NCI-H2227 (cell line): ENCODE data around the gene RAPGEF6.
"Not testable (repeated sequence)": the region's sequence is repeated elsewhere in the genome, so short reads cannot be mapped to it uniquely, and the experiment has no call there.

Experiments
- DNase-seq: peaks from one replicate; lab custom pipeline; 2025; ENCODE audit not compliant: unreplicated experiment; lab: John Stamatoyannopoulos, UW

Gene RAPGEF6

GRCh38 chr5:131396015-131396414 lies 239.0 kb downstream of the RAPGEF6 start:
- DNase-seq = no peak

DNA sequence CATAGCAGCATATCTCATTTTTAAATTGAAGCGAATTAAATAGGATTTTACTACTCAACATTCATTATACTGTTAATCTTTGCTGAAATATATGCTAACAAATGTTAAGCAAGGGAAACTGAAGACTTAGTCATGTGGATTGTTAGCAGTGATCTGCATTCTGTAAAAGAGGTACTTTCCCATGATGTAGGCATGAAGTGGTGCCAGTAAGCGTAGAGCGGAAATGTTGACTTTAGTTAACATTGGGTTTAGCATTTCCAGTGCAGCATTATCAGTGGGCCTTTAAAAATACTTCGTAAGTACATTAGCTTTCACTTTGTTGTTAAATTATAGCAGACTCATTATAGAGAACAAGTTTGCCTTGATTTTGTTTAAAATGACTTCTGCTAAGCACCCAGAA lies 240.9 kb downstream of the RAPGEF6 start:
- DNase-seq = no peak

DNA sequence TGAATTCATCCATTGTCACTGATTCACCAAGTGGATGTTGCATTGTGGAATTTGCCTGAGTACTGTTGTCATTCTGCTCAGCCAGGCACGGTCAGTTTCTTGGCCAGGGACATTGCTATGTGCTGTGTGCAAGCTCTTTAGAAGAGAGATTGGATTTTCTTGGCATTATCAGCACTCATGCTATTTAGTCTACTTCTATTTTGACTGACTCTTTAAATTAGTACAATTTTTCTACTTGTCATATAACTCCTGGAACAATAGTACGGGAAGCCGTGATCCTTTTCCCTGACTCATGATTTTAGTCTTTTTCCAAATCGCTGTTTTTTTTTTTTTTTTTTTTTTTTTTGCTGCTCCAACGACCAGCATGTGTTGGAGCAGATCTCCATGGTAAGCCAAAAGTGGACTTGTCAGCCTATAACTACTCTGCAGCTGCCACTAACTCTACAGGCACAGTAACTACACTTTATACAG lies 241.5 kb downstream of the RAPGEF6 start:
- no peak for DNase-seq

DNA sequence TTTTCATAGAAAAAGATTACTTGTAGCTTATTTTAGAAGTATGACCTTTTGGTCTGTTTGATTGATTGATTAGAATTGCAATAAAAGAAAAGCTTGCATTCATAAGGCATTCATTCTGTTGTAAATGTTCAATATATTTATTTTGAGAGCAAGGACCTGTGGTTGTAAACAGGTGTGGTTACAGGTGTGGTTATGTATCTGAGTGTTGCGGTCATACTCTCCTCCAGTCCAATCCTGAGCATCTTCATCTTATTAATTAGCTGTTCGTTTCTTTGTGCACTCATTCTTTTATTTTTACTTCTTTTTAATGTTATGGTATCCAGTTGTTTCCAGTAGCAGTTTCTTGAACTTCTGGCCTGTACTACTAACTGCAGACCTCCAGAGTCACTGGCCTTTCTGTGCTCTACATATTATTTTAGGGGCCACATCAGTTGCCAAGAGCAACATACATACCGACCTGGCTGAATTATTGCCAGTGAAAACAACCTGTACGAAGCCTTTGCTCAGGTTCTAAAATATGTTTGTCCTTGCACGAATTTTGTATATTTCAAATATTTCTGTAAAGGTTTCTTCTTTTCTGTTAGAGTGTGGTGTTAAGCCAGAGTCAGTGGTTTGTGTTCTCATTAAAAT lies 242.4 kb downstream of the RAPGEF6 start:
- no peak for DNase-seq

DNA sequence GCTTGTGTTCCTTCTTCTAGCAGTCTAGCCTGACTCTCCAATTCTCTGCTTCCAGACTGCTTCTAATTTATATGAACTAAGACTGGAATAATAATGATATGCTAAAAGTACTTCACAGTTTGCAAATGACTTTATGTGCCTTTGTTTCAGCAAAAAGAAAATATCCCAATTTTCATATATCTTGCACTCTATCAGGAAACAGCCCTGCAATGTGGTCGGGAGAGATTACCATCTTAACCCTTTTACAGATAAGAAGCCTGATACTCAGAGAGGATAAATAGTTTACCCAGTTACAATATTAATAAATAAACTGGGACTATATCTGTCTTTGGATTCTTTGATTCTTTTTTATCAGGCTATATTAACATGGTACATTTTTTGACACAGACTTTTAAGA lies 245.2 kb downstream of the RAPGEF6 start:
- DNase-seq = no peak

GRCh38 chr5:131389096-131389868 lies 245.7 kb downstream of the RAPGEF6 start:
- no peak for DNase-seq

DNA sequence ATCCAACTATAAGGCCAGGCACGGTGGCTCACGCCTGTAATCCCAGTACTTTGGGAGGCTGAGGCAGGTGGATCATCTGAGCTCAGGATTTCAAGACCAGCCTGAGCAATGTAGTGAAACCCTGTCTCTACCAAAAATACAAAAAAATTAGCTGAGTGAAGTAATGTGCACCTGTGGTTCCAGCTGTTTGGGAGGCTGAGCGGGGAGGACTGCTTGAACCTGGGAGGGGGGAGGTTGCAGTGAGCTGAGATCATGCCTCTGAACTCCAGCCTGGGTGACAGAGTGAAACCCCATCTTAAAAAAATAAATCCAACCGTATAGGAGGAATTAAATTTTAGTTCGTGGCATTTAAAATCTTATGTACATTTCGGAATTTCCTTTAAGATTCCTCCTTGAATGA lies 247.8 kb downstream of the RAPGEF6 start:
- DNase-seq = no peak

GRCh38 chr5:131386779-131387178 lies 248.2 kb downstream of the RAPGEF6 start:
- DNase-seq = no peak

DNA sequence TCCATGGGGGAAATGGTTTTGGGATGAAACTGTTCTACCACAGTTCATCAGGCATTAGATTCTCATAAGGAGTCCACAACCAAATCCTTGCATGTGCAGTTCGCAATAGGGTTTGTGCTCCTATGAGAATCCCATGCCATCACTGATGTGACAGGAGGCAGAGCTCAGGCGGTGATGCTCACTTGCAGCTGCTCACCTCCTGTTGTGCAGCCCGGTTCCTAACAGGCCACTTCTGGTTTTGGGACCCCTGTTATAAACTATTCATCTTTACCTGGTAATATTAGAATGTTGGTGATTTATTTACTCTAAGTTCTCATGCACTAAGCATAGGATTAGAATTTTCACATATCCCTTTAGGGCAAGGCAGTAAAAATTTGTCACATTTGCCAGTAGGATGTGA lies 248.9 kb downstream of the RAPGEF6 start:
- no peak for DNase-seq

DNA sequence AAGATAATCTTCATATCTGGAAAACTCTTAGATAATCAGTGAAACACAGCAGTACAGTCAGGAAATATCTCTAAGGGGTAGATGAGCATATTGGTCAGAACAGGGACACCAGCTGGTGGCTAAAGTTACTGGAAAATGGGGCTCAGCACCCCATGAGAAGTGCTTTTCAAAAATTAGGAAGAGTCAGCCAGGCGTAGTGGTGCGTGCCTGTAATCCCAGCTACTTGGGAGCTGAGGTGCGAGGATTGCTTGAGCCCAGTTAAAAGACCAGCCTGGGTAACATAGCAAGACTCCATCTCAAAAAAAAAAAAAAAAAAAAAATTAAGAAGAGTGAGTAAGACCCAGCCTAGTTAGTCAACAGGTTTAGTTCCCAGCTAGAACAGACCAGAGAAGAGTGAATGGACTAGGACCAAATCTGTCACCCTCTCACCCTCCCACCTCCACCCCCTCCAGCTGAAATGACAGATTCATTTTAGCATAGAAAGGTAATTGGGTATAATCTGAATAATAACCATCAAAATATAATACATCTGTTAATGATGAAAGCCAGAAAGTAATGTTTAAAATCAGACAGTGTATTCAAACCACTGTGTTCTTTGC lies 250.3 kb downstream of the RAPGEF6 start:
- no peak for DNase-seq

DNA sequence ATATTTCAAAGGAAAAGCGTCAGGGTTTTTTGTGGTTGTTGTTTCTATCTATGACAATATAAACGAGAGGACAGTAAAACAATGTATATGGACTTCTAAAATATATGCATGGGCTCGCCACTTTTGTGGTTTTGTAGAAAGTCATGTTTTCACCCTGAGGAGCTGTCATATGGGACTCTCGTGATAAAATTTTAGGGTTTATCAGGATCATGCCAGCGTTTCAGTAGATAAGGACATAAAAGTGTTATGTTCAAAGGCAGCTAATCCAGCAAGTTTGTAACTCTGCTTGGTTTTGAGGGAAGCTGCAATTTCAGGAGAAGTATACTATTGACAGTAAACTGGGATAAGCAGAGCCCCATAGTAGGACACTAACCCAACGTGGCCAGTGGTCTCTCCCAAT lies 250.9 kb downstream of the RAPGEF6 start:
- DNase-seq = no peak

GRCh38 chr5:131382407-131383395 lies 252.3 kb downstream of the RAPGEF6 start:
- DNase-seq = peak; percentile 21

- no peak for DNase-seq
Observed at GRCh38 chr5:131381777-131382176, 253.3 kb downstream of the RAPGEF6 start.

GRCh38 chr5:131381021-131381420 lies 254.0 kb downstream of the RAPGEF6 start:
- DNase-seq = no peak

- DNase-seq = not testable (repeated sequence)
Observed at GRCh38 chr5:131380238-131380637, 254.8 kb downstream of the RAPGEF6 start.

- no peak for DNase-seq
Observed at GRCh38 chr5:131379723-131380122, 255.3 kb downstream of the RAPGEF6 start.

DNA sequence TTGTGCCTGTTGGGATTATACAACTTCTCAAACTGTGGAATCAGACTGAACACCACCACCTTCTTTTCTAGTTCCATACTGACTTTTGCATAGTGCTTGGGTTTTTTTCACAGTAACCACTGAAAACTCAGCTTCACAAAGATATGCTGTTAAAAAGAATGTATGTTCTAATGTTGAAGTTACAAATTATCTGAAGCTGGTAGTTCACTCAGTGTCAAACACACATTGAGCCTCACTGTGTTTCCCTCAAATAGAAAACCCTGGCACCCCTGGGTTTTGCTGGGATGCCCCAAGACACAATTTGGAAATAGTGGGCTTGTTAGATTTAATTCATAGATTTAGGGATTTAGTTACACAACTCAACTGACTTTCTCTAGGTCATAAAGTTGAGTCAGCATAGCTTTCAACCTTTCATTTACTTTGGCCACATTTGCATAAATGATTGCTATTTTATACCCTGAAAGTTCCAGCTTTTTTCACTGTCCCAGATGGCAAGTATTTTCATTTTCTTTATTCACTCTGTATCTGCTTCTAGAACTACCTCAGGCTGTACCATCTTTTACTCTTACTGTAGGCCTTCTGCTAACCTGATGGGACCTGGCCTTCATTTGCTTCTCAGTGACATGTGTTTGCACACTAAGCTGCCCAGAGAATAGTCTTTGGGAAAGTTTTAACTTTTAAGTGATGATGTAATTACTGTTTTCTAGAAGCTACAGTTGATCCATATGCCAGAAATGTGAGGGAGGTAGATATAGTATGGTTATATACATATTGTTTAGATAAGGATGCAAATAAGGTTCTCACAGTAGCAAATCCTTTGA lies 256.1 kb downstream of the RAPGEF6 start:
- no peak for DNase-seq

DNA sequence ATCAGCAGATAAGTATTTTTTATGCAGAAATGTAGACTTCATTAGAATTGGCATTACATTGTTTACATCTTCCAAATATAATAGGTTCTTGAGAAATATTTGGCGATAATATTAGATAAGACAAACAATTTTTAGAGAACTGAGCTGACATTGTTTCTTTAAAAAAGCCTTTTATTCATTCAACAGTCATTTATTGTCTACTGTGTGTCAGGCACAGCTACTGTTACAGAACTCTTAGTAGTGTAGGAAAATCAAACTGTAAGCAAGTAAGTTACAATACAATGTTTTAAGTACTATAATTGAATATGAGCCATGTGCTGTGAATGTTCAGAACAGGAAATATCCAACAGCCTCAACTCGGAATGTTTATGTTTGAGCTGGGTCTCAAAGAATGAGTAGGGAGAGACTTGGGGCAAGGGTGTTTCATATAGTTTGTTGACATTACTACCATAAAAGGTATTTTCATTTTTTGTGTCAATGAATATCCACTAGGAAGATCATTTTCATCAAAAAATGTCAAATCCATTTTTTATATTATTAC lies 257.2 kb downstream of the RAPGEF6 start:
- no peak for DNase-seq

DNA sequence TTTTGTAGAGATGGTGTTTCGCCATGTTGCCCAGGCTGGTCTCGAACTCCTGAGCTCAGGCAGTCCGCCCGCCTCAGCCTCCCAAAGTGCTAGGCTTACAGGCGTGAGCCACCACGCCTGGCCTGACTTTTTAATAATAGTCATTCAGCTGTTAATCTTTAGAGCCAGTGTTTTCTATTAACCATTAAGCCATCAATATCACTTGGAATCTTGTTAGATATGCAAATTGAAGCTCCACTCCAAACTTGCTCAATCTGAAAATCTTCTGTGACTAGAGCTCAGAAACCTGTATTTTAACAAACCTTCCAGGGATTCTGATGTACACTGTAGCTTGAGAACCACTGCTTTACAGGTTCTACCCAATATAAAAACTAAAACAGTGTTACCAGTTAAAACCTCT lies 257.7 kb downstream of the RAPGEF6 start:
- DNase-seq = no peak

- DNase-seq = no peak
Observed at GRCh38 chr5:131375351-131375750, 259.7 kb downstream of the RAPGEF6 start.
